HepG2 (cell line): ENCODE data around the gene PPARA. TPM values are rescaled to one million over a fixed set of nuclear protein-coding genes. Genes with fewer than 3 reads are reported as not detected.

Source experiments
- GPBP1L1 ChIP-seq: sonication (generic); formaldehyde crosslinking; IDR thresholded peaks from 2 replicates; pipeline ENCODE4 v1.5.0; 2020; ENCODE audit warnings: mild to moderate bottlenecking, missing genetic modification reagents
- HBP1 ChIP-seq: IDR thresholded peaks from 2 replicates; pipeline ENCODE4 v1.6.1; 2016; ENCODE audit warnings: low read depth, control low read depth
- ZBTB7A ChIP-seq: sonication (generic); formaldehyde crosslinking; IDR thresholded peaks from 2 replicates; pipeline ENCODE4 v1.8.0; 2022; ENCODE audit warnings: mild to moderate bottlenecking, missing genetic modification reagents
- ZNF318 ChIP-seq: sonication (generic); formaldehyde crosslinking; IDR thresholded peaks from 2 replicates; pipeline ENCODE4 v1.4.0; 2020; ENCODE audit warnings: mild to moderate bottlenecking, missing genetic modification reagents
- ZNF607 ChIP-seq: sonication (generic); formaldehyde crosslinking; IDR thresholded peaks from 2 replicates; pipeline ENCODE4 v1.5.1; 2020; ENCODE audit warnings: missing genetic modification reagents, mild to moderate bottlenecking, borderline replicate concordance
- ZNF841 ChIP-seq: sonication (generic); formaldehyde crosslinking; IDR thresholded peaks from 2 replicates; pipeline ENCODE4 v1.8.1; 2023; ENCODE audit warnings: missing genetic modification reagents, borderline replicate concordance
- polyA plus RNA-seq, 8 experiments: library from polyadenylated mRNA; depleted of rRNA in 3 of 8; stranded (reverse) in 7 of 8; unstranded in 1 of 8; fragments of >200 nt; fragmentation: Illumina TruSeq in 4 of 8; extraction: Trizol in 4 of 8; gene quantifications; 2 replicates each; pipeline versions ENCODE4 v1.2.1 to v1.2.3, GENCODE V29; 2011 to 2016; ENCODE audit warnings: low read depth in 4 of 8, missing spikeins in 1 of 8, mixed read lengths in 1 of 8; ENCODE audit not compliant: insufficient read depth in 1 of 8
- total RNA-seq, 5 experiments: library from RNA; depleted of rRNA; stranded (reverse); fragments of >200 nt; fragmentation: Illumina TruSeq; extraction: Trizol; gene quantifications; 2 replicates each; pipeline ENCODE4 v1.2.3, GENCODE V29; 2016; ENCODE audit warnings: low read depth in 1 of 5

The PPARA gene
- total and polyA plus RNA-seq, 2 of the 13 experiments (the other 11 are each of a cell fraction or from before 2014, with no cell fraction given): 18.2 to 24.7 TPM

GRCh38 chr22:46150655-46151477 lies 540 bp downstream of the PPARA start (continued):
- TF ChIP-seq GPBP1L1 (CRISPR knock-in tag) (no peak), ZNF841 (CRISPR knock-in tag) (no peak), HBP1 (CRISPR knock-in tag) (no peak), ZBTB7A (CRISPR knock-in tag) (peak; percentile 8; the same call in 1 of the 2 replicates), ZNF607 (CRISPR knock-in tag) (peak; percentile 74; the same call in 1 of the 2 replicates), ZNF318 (CRISPR knock-in tag) (0 out of 2 replicates have a peak, but pooled peaks have one; percentile 27)
